Fibroblast of lung (primary cell): ENCODE results near the gene CDCP1. TPM values are rescaled to one million over a fixed set of nuclear protein-coding genes. Genes with fewer than 3 reads are reported as not detected.
"Not testable (repeated sequence)": the region's sequence is repeated elsewhere in the genome, so short reads cannot be mapped to it uniquely, and the experiment has no call there.

ENCODE experiments used
- DNase-seq, 2 donors: peaks; one replicate each; pipeline versions ENCODE4 v3.0.0 to v3.0.0-alpha.2; 2010; ENCODE audit warnings: low read depth in 2 of 2
- H2AFZ ChIP-seq: 2 replicates; pipeline ENCODE4 v1.5.1; 2012; ENCODE audit warnings: low read length, control low read depth, inconsistent platforms
- H3K27ac ChIP-seq: 2 replicates; pipeline ENCODE4 v1.5.1; 2011; ENCODE audit warnings: low read length, control low read depth; ENCODE audit not compliant: insufficient read depth
- H3K27me3 ChIP-seq: 2 replicates; pipeline ENCODE4 v1.5.1; 2011; ENCODE audit warnings: mild to moderate bottlenecking, low read length; ENCODE audit not compliant: control insufficient read depth, insufficient read depth
- H3K36me3 ChIP-seq: 2 replicates; pipeline ENCODE4 v1.5.1; 2011; ENCODE audit warnings: low read length; ENCODE audit not compliant: control insufficient read depth, insufficient read depth
- H3K4me1 ChIP-seq: 2 replicates; pipeline ENCODE4 v1.5.1; 2011; ENCODE audit warnings: low read length; ENCODE audit not compliant: control insufficient read depth, insufficient read depth; ENCODE audit errors: extremely low read depth
- H3K4me2 ChIP-seq: 2 replicates; pipeline ENCODE4 v1.5.1; 2011; ENCODE audit warnings: low read length, control low read depth; ENCODE audit not compliant: insufficient read depth; ENCODE audit errors: extremely low read depth
- H3K4me3 ChIP-seq, 4 experiments: fragments of 200-600 bp in 1 of 4; sonication (generic) in 1 of 4; replicated peaks in 1 of 4; 2 replicates each; pipeline ENCODE4 v1.5.1; 2011 to 2016; ENCODE audit warnings: low read length in 4 of 4, low read depth in 3 of 4, mild to moderate bottlenecking in 3 of 4, control low read depth in 2 of 4, inconsistent platforms in 1 of 4, mixed read lengths in 1 of 4; ENCODE audit not compliant: insufficient read depth in 1 of 4; ENCODE audit errors: control extremely low read depth in 1 of 4
- H3K79me2 ChIP-seq: 2 replicates; pipeline ENCODE4 v1.5.1; 2012; ENCODE audit warnings: mild to moderate bottlenecking, low read length, inconsistent platforms; ENCODE audit not compliant: control insufficient read depth, insufficient read depth
- H3K9ac ChIP-seq: 2 replicates; pipeline ENCODE4 v1.5.1; 2011; ENCODE audit warnings: mild to moderate bottlenecking, low read length, control low read depth; ENCODE audit not compliant: insufficient read depth
- H3K9me3 ChIP-seq: 2 replicates; pipeline ENCODE4 v1.5.1; 2012; ENCODE audit warnings: low read depth, low read length; ENCODE audit not compliant: control insufficient read depth, insufficient read depth
- H4K20me1 ChIP-seq: 2 replicates; pipeline ENCODE4 v1.5.1; 2011; ENCODE audit warnings: low read length; ENCODE audit not compliant: control insufficient read depth, insufficient read depth; ENCODE audit errors: extremely low read depth
- CTCF ChIP-seq, 2 donors: IDR thresholded peaks in 1 of 2; conservative IDR thresholded peaks in 1 of 2; 1 replicate in 1 of 2; 2 replicates in 1 of 2; pipeline ENCODE4 v1.5.1; 2011 to 2012; ENCODE audit warnings: low read length in 2 of 2, control low read depth in 1 of 2, inconsistent platforms in 1 of 2, low read depth in 1 of 2, mild to moderate bottlenecking in 1 of 2
- EZH2 ChIP-seq: IDR thresholded peaks from 2 replicates; pipeline ENCODE4 v1.5.1; 2012; ENCODE audit warnings: low read length, control low read depth, mild to moderate bottlenecking; ENCODE audit errors: missing control alignments
- polyA plus RNA-seq, 2 donors: library from polyadenylated mRNA; depleted of rRNA in 1 of 2; stranded (reverse) in 1 of 2; unstranded in 1 of 2; fragments of >200 nt; gene quantifications; 2 replicates each; pipeline ENCODE4 v1.2.1, GENCODE V29; 2011 to 2012; ENCODE audit warnings: missing spikeins in 1 of 2
- total RNA-seq: library from RNA; depleted of rRNA; stranded (reverse); fragments of >200 nt; gene quantifications from 2 replicates; pipeline ENCODE4 v1.2.1, GENCODE V29; 2014

The CDCP1 gene
- total and polyA plus RNA-seq, 2 donors (not counting 1 experiment from before 2014, with no cell fraction given) = 25.6 to 56.1 TPM

- Histone ChIP-seq H3K36me3 (no peaks in the 10 kb centered on the region), H3K4me3 (peak overlapping the region in 1 of 4 experiments; percentile 30), H3K79me2 (no peaks in the 10 kb centered on the region), H2AFZ (no peak overlapping the region), H3K27me3 (no peaks in the 10 kb centered on the region), H3K27ac (peak overlapping the region; percentile 88), H4K20me1 (no peaks in the 10 kb centered on the region), H3K9ac (no peak overlapping the region), H3K4me1 (peaks cover 22% of the 10 kb centered on the region), H3K9me3 (no peaks in the 10 kb centered on the region), H3K4me2 (peak overlapping the region; percentile 30)
- TF ChIP-seq EZH2 = no peak
- TF ChIP-seq CTCF (conservative IDR thresholded peaks at IDR 0.05 in 1 of 2, IDR thresholded peaks at IDR 0.05 in 1 of 2; ENCODE audit: low read depth in 1 of 2, low read length in 2 of 2) = no peak
- peak; percentile 87 to 91 for DNase-seq
Observed at GRCh38 chr3:45055032-45055410, 91.2 kb downstream of the CDCP1 start.

- H3K4me2 ChIP-seq = peak overlapping the region; percentile 42
- H3K9me3 ChIP-seq = no peaks in the 10 kb centered on the region
- peaks cover 22% of the 10 kb centered on the region for H3K4me1 ChIP-seq
- H3K79me2 ChIP-seq = no peaks in the 10 kb centered on the region
- H3K27me3 ChIP-seq = no peaks in the 10 kb centered on the region
- peak overlapping the region; percentile 88 for H3K27ac ChIP-seq
- no peaks in the 10 kb centered on the region for H3K36me3 ChIP-seq
- no peak overlapping the region for H3K9ac ChIP-seq
- no peak for TF ChIP-seq EZH2
- no peak for TF ChIP-seq CTCF (conservative IDR thresholded peaks at IDR 0.05 in 1 of 2, IDR thresholded peaks at IDR 0.05 in 1 of 2; ENCODE audit: low read depth in 1 of 2, low read length in 2 of 2)
- H3K4me3 ChIP-seq = no peak overlapping the region
- peak; percentile 84 to 96 for DNase-seq
- H4K20me1 ChIP-seq = no peaks in the 10 kb centered on the region
- H2AFZ ChIP-seq = no peak overlapping the region
Observed at GRCh38 chr3:45054196-45054857, 91.9 kb downstream of the CDCP1 start.

GRCh38 chr3:45053805-45054195 lies 92.4 kb downstream of the CDCP1 start:
- DNase-seq, H3K79me2 ChIP-seq, H3K36me3 ChIP-seq, H2AFZ ChIP-seq, H4K20me1 ChIP-seq, H3K4me2 ChIP-seq, H3K4me3 ChIP-seq, H3K9ac ChIP-seq, H3K9me3 ChIP-seq, H3K27me3 ChIP-seq: not testable (repeated sequence)
- Histone ChIP-seq H3K4me1 (peaks cover 22% of the 10 kb centered on the region), H3K27ac (peak overlapping the region; percentile 88)
